Sigmoid colon (tissue), 7 donors: ENCODE measurements around the gene FNDC1. TPM values are rescaled to one million over a fixed set of nuclear protein-coding genes. Genes with fewer than 3 reads are reported as not detected.

ENCODE experiments used
- DNase-seq: peaks from one replicate; pipeline ENCODE4 v3.0.0-alpha.2; 2019
- H3K27ac ChIP-seq, 4 donors: fragments of 200-600 bp; sonication (generic); one replicate each; pipeline ENCODE4 v1.5.1; 2016 to 2019; ENCODE audit warnings: mild to moderate bottlenecking in 1 of 4
- H3K27me3 ChIP-seq, 3 donors: fragments of 200-600 bp; sonication (generic); one replicate each; pipeline ENCODE4 v1.5.1; 2019; ENCODE audit warnings: mild to moderate bottlenecking in 1 of 3
- H3K36me3 ChIP-seq, 4 donors: fragments of 200-600 bp; sonication (generic); one replicate each; pipeline ENCODE4 v1.5.1; 2016 to 2019
- H3K4me1 ChIP-seq, 4 donors: fragments of 200-600 bp; sonication (generic); one replicate each; pipeline ENCODE4 v1.5.1; 2017 to 2019
- H3K4me3 ChIP-seq, 4 donors: fragments of 200-600 bp; sonication (generic); one replicate each; pipeline ENCODE4 v1.5.1; 2017 to 2019; ENCODE audit warnings: mild to moderate bottlenecking in 2 of 4, moderate library complexity in 1 of 4
- H3K9me3 ChIP-seq, 4 donors: fragments of 200-600 bp in 3 of 4; sonication (generic) in 3 of 4; one replicate each; pipeline versions ENCODE4 v1.5.1 to v1.6.1; 2013 to 2019
- EP300 ChIP-seq, 4 donors: sonication (generic); formaldehyde crosslinking; IDR thresholded peaks; one replicate each; pipeline ENCODE4 v1.6.1; 2017; ENCODE audit warnings: antibody characterized with exemption in 4 of 4
- POLR2A ChIP-seq, 2 donors: fragments of 450-650 bp; IDR thresholded peaks; one replicate each; pipeline ENCODE4 v1.6.1; 2016; ENCODE audit warnings: antibody characterized with exemption in 2 of 2, mild to moderate bottlenecking in 2 of 2, moderate library complexity in 2 of 2
- POLR2AphosphoS5 ChIP-seq, 4 donors: sonication (generic); formaldehyde crosslinking; IDR thresholded peaks; one replicate each; pipeline ENCODE4 v1.6.1; 2017; ENCODE audit warnings: antibody characterized with exemption in 4 of 4
- WGBS, 2 donors: extraction: QIAGEN DNeasy Blood & Tissue Kit; methylation state at CpG; one replicate each; pipeline ENCODE4 v1.1.7; 2013; 5-methylcytosine and 5-hydroxymethylcytosine counted together
- intact Hi-C: fragments of 100-400 bp; cut with DNase I; formaldehyde crosslinking; loops from one replicate; pipeline ENCODE4 v1.15.1; 2023
- polyA plus RNA-seq, 3 donors: library from polyadenylated mRNA; stranded (reverse); fragments of 200-250 nt; gene quantifications; one replicate each; pipeline ENCODE4 v1.2.3, GENCODE V29; 2013
- total RNA-seq, 4 donors: library from RNA; depleted of rRNA; stranded (reverse); fragments of >200 nt; gene quantifications; one replicate each; pipeline ENCODE4 v1.1.0, GENCODE V29; 2016
- TF ChIP-seq, protein P1 (sequence below), 4 experiments: fragments of 450-650 bp in 3 of 4; fragments of 200-600 bp in 1 of 4; IDR thresholded peaks; one replicate each; pipeline ENCODE4 v1.5.1; 2016 to 2019; ENCODE audit warnings: antibody characterized with exemption in 4 of 4, mild to moderate bottlenecking in 3 of 4, moderate library complexity in 2 of 4
- donor health status: healthy with polysubstance abuse.
- donor health status: Bipolar disorder and iron deficiency.
- donor health status: healthy.

The FNDC1 gene
- total and polyA plus RNA-seq, 7 donors = 0.89 to 19.8 (median 16.8) TPM; not detected in 2

- 73 to 83% methylated on average over 6 of the region's 6 CpGs for WGBS, 2 donors
- intact Hi-C loops = no loop called here
- no peaks in the 10 kb centered on the region for H3K27me3 ChIP-seq
- H3K4me3 ChIP-seq = no peak overlapping the region
- H3K27ac ChIP-seq = peak overlapping the region in 1 of 4 donors; percentile 17
- no peaks in the 10 kb centered on the region for H3K36me3 ChIP-seq
- TF ChIP-seq, protein P1, sequence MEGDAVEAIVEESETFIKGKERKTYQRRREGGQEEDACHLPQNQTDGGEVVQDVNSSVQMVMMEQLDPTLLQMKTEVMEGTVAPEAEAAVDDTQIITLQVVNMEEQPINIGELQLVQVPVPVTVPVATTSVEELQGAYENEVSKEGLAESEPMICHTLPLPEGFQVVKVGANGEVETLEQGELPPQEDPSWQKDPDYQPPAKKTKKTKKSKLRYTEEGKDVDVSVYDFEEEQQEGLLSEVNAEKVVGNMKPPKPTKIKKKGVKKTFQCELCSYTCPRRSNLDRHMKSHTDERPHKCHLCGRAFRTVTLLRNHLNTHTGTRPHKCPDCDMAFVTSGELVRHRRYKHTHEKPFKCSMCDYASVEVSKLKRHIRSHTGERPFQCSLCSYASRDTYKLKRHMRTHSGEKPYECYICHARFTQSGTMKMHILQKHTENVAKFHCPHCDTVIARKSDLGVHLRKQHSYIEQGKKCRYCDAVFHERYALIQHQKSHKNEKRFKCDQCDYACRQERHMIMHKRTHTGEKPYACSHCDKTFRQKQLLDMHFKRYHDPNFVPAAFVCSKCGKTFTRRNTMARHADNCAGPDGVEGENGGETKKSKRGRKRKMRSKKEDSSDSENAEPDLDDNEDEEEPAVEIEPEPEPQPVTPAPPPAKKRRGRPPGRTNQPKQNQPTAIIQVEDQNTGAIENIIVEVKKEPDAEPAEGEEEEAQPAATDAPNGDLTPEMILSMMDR (IDR thresholded peaks at IDR 0.05) = no peak
- TF ChIP-seq EP300 (IDR thresholded peaks at IDR 0.05) = no peak
- no peak for TF ChIP-seq POLR2AphosphoS5 (IDR thresholded peaks at IDR 0.05)
- no peak for TF ChIP-seq POLR2A (IDR thresholded peaks at IDR 0.05)
- no peaks in the 10 kb centered on the region for H3K4me1 ChIP-seq
- DNase-seq = no peak
- H3K9me3 ChIP-seq = no peaks in the 10 kb centered on the region
These were observed 143.8 kb downstream of the FNDC1 start for GRCh38 chr6:159313018-159313417.

DNA sequence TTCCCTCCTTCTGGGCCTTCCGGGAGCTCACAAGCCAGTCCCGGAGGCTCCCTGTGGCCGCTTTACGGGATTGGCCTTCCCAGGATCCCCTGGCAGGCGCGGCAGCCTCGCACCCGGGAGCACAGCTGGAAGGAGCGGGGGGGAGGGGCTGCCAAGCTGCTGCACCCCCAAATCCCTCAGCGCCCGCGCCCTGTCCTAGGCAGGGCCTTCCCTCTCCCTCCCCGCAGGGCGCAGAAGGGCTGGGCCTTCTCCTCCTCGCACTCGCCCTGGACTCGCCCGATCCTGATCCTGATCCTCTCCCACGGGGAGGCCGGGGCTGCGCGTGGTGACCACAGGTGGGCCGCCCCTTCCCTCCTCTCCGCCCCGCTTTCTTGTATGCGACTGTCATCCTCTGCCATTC lies 146.4 kb downstream of the FNDC1 start:
- Histone ChIP-seq H3K9me3 (no peaks in the 10 kb centered on the region), H3K4me3 (no peak overlapping the region), H3K4me1 (no peaks in the 10 kb centered on the region), H3K36me3 (no peaks in the 10 kb centered on the region), H3K27me3 (no peaks in the 10 kb centered on the region), H3K27ac (no peak overlapping the region)
- intact Hi-C loops = no loop called here
- WGBS, 2 donors = 89 to 90% methylated on average over 26 of the region's 26 CpGs
- DNase-seq = no peak
- TF ChIP-seq POLR2A (IDR thresholded peaks at IDR 0.05) = no peak
- TF ChIP-seq, protein P1 (IDR thresholded peaks at IDR 0.05) = no peak
- TF ChIP-seq EP300 (IDR thresholded peaks at IDR 0.05) = no peak
- TF ChIP-seq POLR2AphosphoS5 (IDR thresholded peaks at IDR 0.05) = no peak

- Histone ChIP-seq H3K36me3 (no peaks in the 10 kb centered on the region), H3K4me3 (no peak overlapping the region), H3K4me1 (no peaks in the 10 kb centered on the region), H3K27me3 (no peaks in the 10 kb centered on the region), H3K9me3 (no peaks in the 10 kb centered on the region), H3K27ac (no peak overlapping the region)
- DNase-seq = no peak
- 83 to 85% methylated on average over 7 of the region's 7 CpGs for WGBS, 2 donors
- TF ChIP-seq EP300 (IDR thresholded peaks at IDR 0.05) = no peak
- TF ChIP-seq, protein P1 (IDR thresholded peaks at IDR 0.05) = no peak
- TF ChIP-seq POLR2A (IDR thresholded peaks at IDR 0.05) = no peak
- no peak for TF ChIP-seq POLR2AphosphoS5 (IDR thresholded peaks at IDR 0.05)
- intact Hi-C loops = no loop called here
These were observed 148.2 kb downstream of the FNDC1 start for GRCh38 chr6:159317430-159317829.

DNA sequence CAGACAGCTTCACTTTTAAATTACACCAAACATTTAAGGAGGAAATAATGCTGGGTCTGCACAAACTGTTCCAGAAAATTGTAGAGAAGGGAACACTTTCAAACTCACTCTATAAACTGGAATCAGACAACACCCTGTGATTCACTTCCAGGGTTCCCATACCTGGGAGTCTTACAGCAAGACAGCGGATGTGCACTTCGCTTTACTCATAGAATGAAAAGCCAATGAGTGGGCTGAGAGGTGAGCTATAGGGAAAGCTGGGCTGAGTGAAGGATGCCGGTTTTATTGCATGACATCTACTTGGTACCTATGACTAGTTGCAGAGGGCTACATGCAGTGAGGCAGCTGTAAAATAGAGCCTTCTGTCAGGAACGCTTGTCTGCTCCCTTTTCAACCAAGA lies 152.1 kb downstream of the FNDC1 start:
- H3K27me3 ChIP-seq = no peaks in the 10 kb centered on the region
- TF ChIP-seq, protein P1 (IDR thresholded peaks at IDR 0.05) = no peak
- TF ChIP-seq POLR2A (IDR thresholded peaks at IDR 0.05) (no peak), EP300 (IDR thresholded peaks at IDR 0.05) (no peak), POLR2AphosphoS5 (IDR thresholded peaks at IDR 0.05) (no peak)
- WGBS, 2 donors = 81 to 89% methylated on average over 4 of the region's 4 CpGs
- DNase-seq = no peak
- intact Hi-C loops = no loop called here
- H3K4me3 ChIP-seq = no peak overlapping the region
- no peaks in the 10 kb centered on the region for H3K36me3 ChIP-seq
- H3K9me3 ChIP-seq = no peaks in the 10 kb centered on the region
- no peaks in the 10 kb centered on the region for H3K4me1 ChIP-seq
- no peak overlapping the region for H3K27ac ChIP-seq

Other genes with a start within 250 kb of the FNDC1 start
- 10 to 100 TPM in 2 of 4 donors, 1 to 10 TPM in 2; 8.1 to 13.6 (median 9.6) TPM for gene RSPH3, start 169.2 kb upstream of the FNDC1 start, total RNA-seq
- 1 to 10 TPM; 6.0 to 7.2 (median 6.2) TPM for gene RSPH3, start 169.2 kb upstream of the FNDC1 start, polyA plus RNA-seq
- gene TAGAP, start 124.4 kb upstream of the FNDC1 start, total RNA-seq = 1 to 10 TPM; 1.2 to 1.8 (median 1.5) TPM
- 10 to 100 TPM in 1 of 3 donors, 1 to 10 TPM in 2; 1.2 to 13.6 (median 1.8) TPM for gene TAGAP, start 124.4 kb upstream of the FNDC1 start, polyA plus RNA-seq